HepG2 (cell line): ENCODE measurements around the gene HNRNPF. TPM values are rescaled to one million over a fixed set of nuclear protein-coding genes. Genes with fewer than 3 reads are reported as not detected.

ENCODE experiments used
- BHLHE40 ChIP-seq: IDR thresholded peaks from 2 replicates; pipeline ENCODE4 v1.6.1; 2011; ENCODE audit warnings: low read length, improper control_type of control experiment
- FOXK2 ChIP-seq: fragments of 450-650 bp; IDR thresholded peaks from 2 replicates; pipeline ENCODE4 v1.6.1; 2016
- GABPA ChIP-seq, 2 experiments: IDR thresholded peaks; 2 replicates each; pipeline ENCODE4 v1.6.1; 2011 to 2016; ENCODE audit warnings: low read depth in 2 of 2, low read length in 1 of 2, missing biosample characterization in 1 of 2, missing genetic modification characterization in 1 of 2
- HNRNPH1 ChIP-seq: fragments of 200-400 bp; formaldehyde crosslinking; optimal IDR thresholded peaks from 2 replicates; pipeline ENCODE3; 2017; ENCODE audit warnings: mild to moderate bottlenecking, low read depth, low read length
- KLF16 ChIP-seq, 2 experiments: sonication (generic) in 1 of 2; formaldehyde crosslinking in 1 of 2; IDR thresholded peaks; 2 replicates each; pipeline versions ENCODE4 v1.6.1 to v1.8.0; 2016 to 2023; ENCODE audit warnings: missing genetic modification reagents in 2 of 2, missing compliant biosample characterization in 1 of 2
- NKX3-1 ChIP-seq: sonication (generic); formaldehyde crosslinking; IDR thresholded peaks from 2 replicates; pipeline ENCODE4 v1.5.0; 2020; ENCODE audit warnings: missing genetic modification reagents
- ONECUT2 ChIP-seq: sonication (generic); formaldehyde crosslinking; IDR thresholded peaks from 2 replicates; pipeline ENCODE4 v1.4.0; 2020; ENCODE audit warnings: missing genetic modification reagents
- RXRA ChIP-seq: sonication (generic); formaldehyde crosslinking; IDR thresholded peaks from 2 replicates; pipeline ENCODE4 v1.5.1; 2020; ENCODE audit warnings: missing genetic modification reagents
- RXRB ChIP-seq: IDR thresholded peaks from 2 replicates; pipeline ENCODE4 v1.6.1; 2016; ENCODE audit warnings: borderline replicate concordance, missing genetic modification reagents, missing compliant biosample characterization
- SMC3 ChIP-seq: IDR thresholded peaks from 2 replicates; pipeline ENCODE4 v1.6.1; 2011; ENCODE audit warnings: low read length, improper control_type of control experiment
- STAT5B ChIP-seq: sonication (generic); formaldehyde crosslinking; IDR thresholded peaks from 2 replicates; pipeline ENCODE4 v1.4.0; 2020; ENCODE audit warnings: missing genetic modification reagents
- TOE1 ChIP-seq: sonication (generic); formaldehyde crosslinking; IDR thresholded peaks from 2 replicates; pipeline ENCODE4 v1.4.0; 2020; ENCODE audit warnings: mild to moderate bottlenecking, missing genetic modification reagents
- TRIM24 ChIP-seq: sonication (generic); formaldehyde crosslinking; IDR thresholded peaks from 2 replicates; pipeline ENCODE4 v1.8.0; 2022; ENCODE audit warnings: mild to moderate bottlenecking, missing genetic modification reagents
- ZNF543 ChIP-seq: sonication (generic); formaldehyde crosslinking; IDR thresholded peaks from 2 replicates; pipeline ENCODE4 v1.4.0; 2020; ENCODE audit warnings: mild to moderate bottlenecking, missing genetic modification reagents
- ZNF678 ChIP-seq: sonication (generic); formaldehyde crosslinking; IDR thresholded peaks from 2 replicates; pipeline ENCODE4 v1.4.0; 2020; ENCODE audit warnings: mild to moderate bottlenecking, missing genetic modification reagents
- ZSCAN22 ChIP-seq: sonication (generic); formaldehyde crosslinking; IDR thresholded peaks from 2 replicates; pipeline ENCODE4 v1.4.0; 2020; ENCODE audit warnings: mild to moderate bottlenecking, missing genetic modification reagents
- polyA plus RNA-seq, 8 experiments: library from polyadenylated mRNA; depleted of rRNA in 3 of 8; stranded (reverse) in 7 of 8; unstranded in 1 of 8; fragments of >200 nt; fragmentation: Illumina TruSeq in 4 of 8; extraction: Trizol in 4 of 8; gene quantifications; 2 replicates each; pipeline versions ENCODE4 v1.2.1 to v1.2.3, GENCODE V29; 2011 to 2016; ENCODE audit warnings: low read depth in 4 of 8, missing spikeins in 1 of 8, mixed read lengths in 1 of 8; ENCODE audit not compliant: insufficient read depth in 1 of 8
- total RNA-seq, 5 experiments: library from RNA; depleted of rRNA; stranded (reverse); fragments of >200 nt; fragmentation: Illumina TruSeq; extraction: Trizol; gene quantifications; 2 replicates each; pipeline ENCODE4 v1.2.3, GENCODE V29; 2016; ENCODE audit warnings: low read depth in 1 of 5
- TF ChIP-seq, protein P1 (sequence below), 2 experiments: sonication (generic) in 1 of 2; formaldehyde crosslinking in 1 of 2; IDR thresholded peaks; 2 replicates each; pipeline versions ENCODE4 v1.4.0 to v1.6.1; 2018 to 2020; ENCODE audit warnings: missing genetic modification reagents in 2 of 2, borderline replicate concordance in 1 of 2, low read depth in 1 of 2, mild to moderate bottlenecking in 1 of 2, missing biosample characterization in 1 of 2
- TF ChIP-seq, protein P2 (sequence below): sonication (generic); formaldehyde crosslinking; IDR thresholded peaks from 2 replicates; pipeline ENCODE4 v1.4.0; 2020; ENCODE audit warnings: missing genetic modification reagents, borderline replicate concordance
- TF ChIP-seq, protein P3 (sequence below): sonication (generic); formaldehyde crosslinking; IDR thresholded peaks from 2 replicates; pipeline ENCODE4 v1.5.0; 2020; ENCODE audit warnings: mild to moderate bottlenecking, missing genetic modification reagents, borderline replicate concordance

Gene HNRNPF
- total and polyA plus RNA-seq, 2 of the 13 experiments (the other 11 are each of a cell fraction or from before 2014, with no cell fraction given), result 166 to 308 TPM

DNA sequence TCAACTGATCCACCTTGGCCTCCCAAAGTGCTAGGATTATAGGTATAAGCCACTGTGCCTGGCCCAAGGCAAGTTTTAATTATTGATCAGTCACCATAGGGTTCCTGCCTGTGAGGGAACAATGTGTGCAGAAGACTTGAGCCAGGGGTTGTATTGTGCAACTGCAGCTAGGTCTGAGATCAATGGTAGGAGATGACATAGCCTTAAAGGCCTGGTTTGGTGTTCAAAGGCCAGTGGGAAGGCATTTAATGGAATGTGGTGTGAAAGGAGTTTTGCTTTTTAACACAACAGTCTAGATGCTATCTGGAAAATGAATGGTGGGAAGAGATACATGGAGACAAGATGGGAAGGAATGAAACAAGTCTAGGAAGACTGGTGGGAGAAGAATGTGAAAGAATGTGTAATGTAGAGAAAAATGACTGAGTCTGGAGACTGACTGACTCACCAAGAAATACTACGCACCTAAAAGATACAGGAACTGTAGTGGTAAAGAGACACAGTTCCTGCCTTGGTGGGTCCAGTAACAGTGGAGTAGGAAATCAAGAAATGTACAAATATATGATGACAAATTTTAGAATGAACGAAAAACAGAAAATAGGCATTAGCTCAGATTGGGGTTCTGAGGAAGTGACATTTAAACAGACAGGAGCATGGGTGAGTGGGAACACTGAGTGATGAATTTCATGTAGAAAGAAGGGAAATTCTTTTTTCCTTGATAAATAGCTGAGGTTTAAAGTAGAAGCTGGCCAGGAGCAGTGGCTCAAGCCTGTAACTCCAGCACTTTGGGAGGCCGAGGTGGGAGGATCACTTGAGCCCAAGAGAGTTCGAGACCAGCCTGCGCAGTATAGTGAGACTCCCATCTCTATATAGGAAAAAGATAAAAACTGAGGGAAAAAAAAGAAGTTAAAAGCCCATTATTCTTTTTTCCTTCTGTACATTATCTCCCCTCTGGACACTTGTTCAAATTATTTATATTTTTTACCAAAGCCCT, 9.4 kb downstream of the HNRNPF start (continued):
- TF ChIP-seq, protein P1, sequence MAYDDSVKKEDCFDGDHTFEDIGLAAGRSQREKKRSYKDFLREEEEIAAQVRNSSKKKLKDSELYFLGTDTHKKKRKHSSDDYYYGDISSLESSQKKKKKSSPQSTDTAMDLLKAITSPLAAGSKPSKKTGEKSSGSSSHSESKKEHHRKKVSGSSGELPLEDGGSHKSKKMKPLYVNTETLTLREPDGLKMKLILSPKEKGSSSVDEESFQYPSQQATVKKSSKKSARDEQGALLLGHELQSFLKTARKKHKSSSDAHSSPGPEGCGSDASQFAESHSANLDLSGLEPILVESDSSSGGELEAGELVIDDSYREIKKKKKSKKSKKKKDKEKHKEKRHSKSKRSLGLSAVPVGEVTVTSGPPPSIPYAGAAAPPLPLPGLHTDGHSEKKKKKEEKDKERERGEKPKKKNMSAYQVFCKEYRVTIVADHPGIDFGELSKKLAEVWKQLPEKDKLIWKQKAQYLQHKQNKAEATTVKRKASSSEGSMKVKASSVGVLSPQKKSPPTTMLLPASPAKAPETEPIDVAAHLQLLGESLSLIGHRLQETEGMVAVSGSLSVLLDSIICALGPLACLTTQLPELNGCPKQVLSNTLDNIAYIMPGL (CRISPR knock-in tag; IDR thresholded peaks at IDR 0.05; ENCODE audit: borderline replicate concordance in 1 of 2, low read depth in 1 of 2), result no peak
- TF ChIP-seq ZNF543 (no peak), ZSCAN22 (CRISPR knock-in tag) (no peak), RXRA (CRISPR knock-in tag) (peak; percentile 48; the same call in 1 of the 2 replicates), BHLHE40 (no peak), STAT5B (no peak), RXRB (CRISPR knock-in tag) (peak; percentile 52; the same call in 1 of the 2 replicates), SMC3 (peak; percentile 28; the same call in 1 of the 2 replicates), TRIM24 (CRISPR knock-in tag) (no peak), ONECUT2 (CRISPR knock-in tag) (peak; percentile 90), HNRNPH1 (no peak), KLF16 (CRISPR knock-in tag; IDR thresholded peaks at IDR 0.05) (peak in 1 of 2 experiments; percentile 60; a peak in 1 of 4 replicates), TOE1 (CRISPR knock-in tag) (no peak), GABPA (IDR thresholded peaks at IDR 0.05; ENCODE audit: low read depth, low read length) (no peak), GABPA (CRISPR knock-in tag; IDR thresholded peaks at IDR 0.05; ENCODE audit: low read depth) (no peak), ZNF678 (CRISPR knock-in tag) (no peak), FOXK2 (no peak), NKX3-1 (CRISPR knock-in tag) (no peak)
- TF ChIP-seq, protein P2, sequence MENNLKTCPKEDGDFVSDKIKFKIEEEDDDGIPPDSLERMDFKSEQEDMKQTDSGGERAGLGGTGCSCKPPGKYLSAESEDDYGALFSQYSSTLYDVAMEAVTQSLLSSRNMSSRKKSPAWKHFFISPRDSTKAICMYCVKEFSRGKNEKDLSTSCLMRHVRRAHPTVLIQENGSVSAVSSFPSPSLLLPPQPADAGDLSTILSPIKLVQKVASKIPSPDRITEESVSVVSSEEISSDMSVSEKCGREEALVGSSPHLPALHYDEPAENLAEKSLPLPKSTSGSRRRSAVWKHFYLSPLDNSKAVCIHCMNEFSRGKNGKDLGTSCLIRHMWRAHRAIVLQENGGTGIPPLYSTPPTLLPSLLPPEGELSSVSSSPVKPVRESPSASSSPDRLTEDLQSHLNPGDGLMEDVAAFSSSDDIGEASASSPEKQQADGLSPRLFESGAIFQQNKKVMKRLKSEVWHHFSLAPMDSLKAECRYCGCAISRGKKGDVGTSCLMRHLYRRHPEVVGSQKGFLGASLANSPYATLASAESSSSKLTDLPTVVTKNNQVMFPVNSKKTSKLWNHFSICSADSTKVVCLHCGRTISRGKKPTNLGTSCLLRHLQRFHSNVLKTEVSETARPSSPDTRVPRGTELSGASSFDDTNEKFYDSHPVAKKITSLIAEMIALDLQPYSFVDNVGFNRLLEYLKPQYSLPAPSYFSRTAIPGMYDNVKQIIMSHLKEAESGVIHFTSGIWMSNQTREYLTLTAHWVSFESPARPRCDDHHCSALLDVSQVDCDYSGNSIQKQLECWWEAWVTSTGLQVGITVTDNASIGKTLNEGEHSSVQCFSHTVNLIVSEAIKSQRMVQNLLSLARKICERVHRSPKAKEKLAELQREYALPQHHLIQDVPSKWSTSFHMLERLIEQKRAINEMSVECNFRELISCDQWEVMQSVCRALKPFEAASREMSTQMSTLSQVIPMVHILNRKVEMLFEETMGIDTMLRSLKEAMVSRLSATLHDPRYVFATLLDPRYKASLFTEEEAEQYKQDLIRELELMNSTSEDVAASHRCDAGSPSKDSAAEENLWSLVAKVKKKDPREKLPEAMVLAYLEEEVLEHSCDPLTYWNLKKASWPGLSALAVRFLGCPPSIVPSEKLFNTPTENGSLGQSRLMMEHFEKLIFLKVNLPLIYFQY, result no peak
- TF ChIP-seq, protein P3, sequence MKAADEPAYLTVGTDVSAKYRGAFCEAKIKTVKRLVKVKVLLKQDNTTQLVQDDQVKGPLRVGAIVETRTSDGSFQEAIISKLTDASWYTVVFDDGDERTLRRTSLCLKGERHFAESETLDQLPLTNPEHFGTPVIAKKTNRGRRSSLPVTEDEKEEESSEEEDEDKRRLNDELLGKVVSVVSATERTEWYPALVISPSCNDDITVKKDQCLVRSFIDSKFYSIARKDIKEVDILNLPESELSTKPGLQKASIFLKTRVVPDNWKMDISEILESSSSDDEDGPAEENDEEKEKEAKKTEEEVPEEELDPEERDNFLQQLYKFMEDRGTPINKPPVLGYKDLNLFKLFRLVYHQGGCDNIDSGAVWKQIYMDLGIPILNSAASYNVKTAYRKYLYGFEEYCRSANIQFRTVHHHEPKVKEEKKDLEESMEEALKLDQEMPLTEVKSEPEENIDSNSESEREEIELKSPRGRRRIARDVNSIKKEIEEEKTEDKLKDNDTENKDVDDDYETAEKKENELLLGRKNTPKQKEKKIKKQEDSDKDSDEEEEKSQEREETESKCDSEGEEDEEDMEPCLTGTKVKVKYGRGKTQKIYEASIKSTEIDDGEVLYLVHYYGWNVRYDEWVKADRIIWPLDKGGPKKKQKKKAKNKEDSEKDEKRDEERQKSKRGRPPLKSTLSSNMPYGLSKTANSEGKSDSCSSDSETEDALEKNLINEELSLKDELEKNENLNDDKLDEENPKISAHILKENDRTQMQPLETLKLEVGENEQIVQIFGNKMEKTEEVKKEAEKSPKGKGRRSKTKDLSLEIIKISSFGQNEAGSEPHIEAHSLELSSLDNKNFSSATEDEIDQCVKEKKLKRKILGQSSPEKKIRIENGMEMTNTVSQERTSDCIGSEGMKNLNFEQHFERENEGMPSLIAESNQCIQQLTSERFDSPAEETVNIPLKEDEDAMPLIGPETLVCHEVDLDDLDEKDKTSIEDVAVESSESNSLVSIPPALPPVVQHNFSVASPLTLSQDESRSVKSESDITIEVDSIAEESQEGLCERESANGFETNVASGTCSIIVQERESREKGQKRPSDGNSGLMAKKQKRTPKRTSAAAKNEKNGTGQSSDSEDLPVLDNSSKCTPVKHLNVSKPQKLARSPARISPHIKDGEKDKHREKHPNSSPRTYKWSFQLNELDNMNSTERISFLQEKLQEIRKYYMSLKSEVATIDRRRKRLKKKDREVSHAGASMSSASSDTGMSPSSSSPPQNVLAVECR (CRISPR knock-in tag), result peak; percentile 56; the same call in 1 of the 2 replicates
